Caco-2 (cell line): ENCODE data around the gene PTPN7. TPM values are rescaled to one million over a fixed set of nuclear protein-coding genes. Genes with fewer than 3 reads are reported as not detected.

Source experiments
- Bru-seq: library from RNA; stranded (reverse); fragments of 400-500 nt; gene quantifications from one replicate; lab custom pipeline; 2021; lab: Mats Ljungman, UMichigan
- BruChase-seq, 2 experiments: library from RNA; stranded (reverse); fragments of 400-500 nt; gene quantifications; one replicate each; lab custom pipeline; 2021; lab: Mats Ljungman, UMichigan
- BruUV-seq: library from RNA; stranded (reverse); fragments of 400-500 nt; replicated peaks from 2 replicates; lab custom pipeline; 2021; lab: Mats Ljungman, UMichigan
- CTCF ChIA-PET: fragments of 300-600 bp; sonication (Branson Sonifier 250); formaldehyde crosslinking; loops from one replicate; lab custom pipeline; 2022; ENCODE audit warnings: antibody characterized with exemption; lab: Charles Lee
- POLR2A ChIA-PET: fragments of 300-600 bp; sonication (Branson Sonifier 250); formaldehyde crosslinking; loops from one replicate; lab custom pipeline; 2022; ENCODE audit warnings: antibody characterized with exemption; lab: Charles Lee
- DNase-seq, 2 experiments: peaks; one replicate each; pipeline versions ENCODE4 v3.0.0 to v3.0.0-alpha.2; 2020 to 2022
- H3K27me3 ChIP-seq: replicated peaks from 2 replicates; pipeline ENCODE4 v1.6.0; 2011; ENCODE audit warnings: low read length; ENCODE audit not compliant: control insufficient read depth, insufficient read depth
- H3K36me3 ChIP-seq: 2 replicates; pipeline ENCODE4 v1.5.1; 2011; ENCODE audit warnings: low read length; ENCODE audit not compliant: control insufficient read depth, insufficient read depth
- H3K4me1 ChIP-seq: fragments of 250-450 bp; sonication (Bioruptor Pico); 2 replicates; pipeline ENCODE4 v1.5.1; 2020; ENCODE audit warnings: mild to moderate bottlenecking
- H3K4me3 ChIP-seq: 2 replicates; pipeline ENCODE4 v1.5.1; 2011; ENCODE audit warnings: low read depth, mild to moderate bottlenecking, control low read depth, low read length
- H3K9me3 ChIP-seq: fragments of 250-450 bp; sonication (Bioruptor Pico); 2 replicates; pipeline ENCODE4 v1.5.1; 2020; ENCODE audit warnings: mild to moderate bottlenecking, moderate library complexity
- H3K27ac Mint-ChIP-seq: one replicate; pipeline ENCODE4 v1.8.0; 2022; ENCODE audit warnings: mixed read lengths; ENCODE audit not compliant: unreplicated experiment
- H3K27me3 Mint-ChIP-seq: one replicate; pipeline ENCODE4 v1.8.0; 2022; ENCODE audit warnings: mixed read lengths; ENCODE audit not compliant: insufficient read depth, unreplicated experiment
- H3K36me3 Mint-ChIP-seq: one replicate; pipeline ENCODE4 v1.8.0; 2022; ENCODE audit warnings: mild to moderate bottlenecking, mixed read lengths; ENCODE audit not compliant: insufficient read depth, unreplicated experiment
- H3K4me1 Mint-ChIP-seq: one replicate; pipeline ENCODE4 v1.8.0; 2022; ENCODE audit warnings: low read depth, mixed read lengths; ENCODE audit not compliant: unreplicated experiment
- H3K4me3 Mint-ChIP-seq: one replicate; pipeline ENCODE4 v1.8.0; 2022; ENCODE audit warnings: mild to moderate bottlenecking, moderate library complexity, mixed read lengths; ENCODE audit not compliant: unreplicated experiment
- H3K9me3 Mint-ChIP-seq: one replicate; pipeline ENCODE4 v1.8.0; 2022; ENCODE audit warnings: mixed read lengths; ENCODE audit not compliant: unreplicated experiment
- intact Hi-C: fragments of 100-400 bp; cut with micrococcal nuclease; formaldehyde crosslinking; loops from one replicate; pipeline ENCODE4 v1.10.0; 2022; ENCODE audit not compliant: unreplicated experiment
- long read RNA-seq: library from polyadenylated mRNA; stranded (forward); transcript quantifications from one replicate; pipeline ENCODE4 v2.0.0, GENCODE V29; 2022
- total RNA-seq: library from RNA; stranded (reverse); gene quantifications from 2 replicates; pipeline ENCODE4 v1.2.3, GENCODE V29; 2022
- TF ChIP-seq, protein P1 (sequence below), 2 experiments: fragments of 200-600 bp in 1 of 2; IDR thresholded peaks; 1 replicate in 1 of 2; 2 replicates in 1 of 2; pipeline versions ENCODE4 v1.5.1 to v1.8.0; 2011 to 2022; ENCODE audit warnings: antibody characterized with exemption in 1 of 2, control low read depth in 1 of 2, inconsistent platforms in 1 of 2, low read depth in 1 of 2, low read length in 1 of 2, mild to moderate bottlenecking in 1 of 2, moderate library complexity in 1 of 2; ENCODE audit not compliant: insufficient read depth in 1 of 2, severe bottlenecking in 1 of 2, unreplicated experiment in 1 of 2

The PTPN7 gene
- total RNA-seq (not detected in 2 replicates), Bru-seq, nascent RNA (not detected), BruChase-seq, experiment 1, labeled RNA remaining after a 2-hour chase (not detected), BruChase-seq, experiment 2, labeled RNA remaining after a 6-hour chase (not detected)
- long read RNA-seq, partial matches to known transcripts = 0 of 5 reads
- long read RNA-seq, other reads (novel, unspliced or antisense) = 5 of 5 reads

DNA sequence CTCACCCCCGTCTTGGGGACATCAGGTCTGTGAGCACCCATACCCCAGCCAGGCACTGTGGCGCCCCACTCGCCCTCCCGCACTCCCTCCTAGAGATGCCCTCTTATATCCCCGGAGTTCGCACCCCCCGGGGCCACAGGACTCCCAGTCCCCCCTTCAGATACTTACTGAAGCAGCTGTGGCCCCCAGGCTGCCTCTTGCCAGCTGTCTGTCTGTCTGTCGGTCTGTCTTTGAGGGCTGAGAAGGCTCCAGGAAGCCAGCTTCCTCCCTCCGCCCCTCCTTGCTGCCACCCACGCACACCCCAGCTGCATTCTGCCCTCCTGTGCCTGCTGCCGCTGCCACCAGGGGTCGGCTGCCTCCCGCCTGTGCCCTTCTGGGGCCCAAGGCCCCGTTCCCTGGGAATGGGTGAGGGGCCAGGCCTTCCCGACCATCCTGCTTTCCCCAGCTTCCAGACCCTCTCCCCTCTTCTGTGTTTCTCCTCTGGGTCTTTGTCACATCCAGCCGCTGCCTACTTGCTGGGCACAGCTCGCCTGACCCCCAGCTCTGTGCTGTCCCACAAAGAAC lies at the start of gene PTPN7:
TSS of gene PTPN7 (minus strand) at position 226 of the 564 bp plus-strand sequence. CDS start 1,200 bp downstream, outside the sequence.
- H3K4me3 Mint-ChIP-seq = no peak within 1 kb of the TSS
- ChIA-PET CTCF (interaction anchor here (1.0 kb wide), 1 partner anchor 13 kb away, joined by 3 read pairs; no protein-coding TSS in a partner anchor), POLR2A (interaction anchor here (0.6 kb wide), 1 partner anchor 35 kb away, joined by 6 read pairs; no protein-coding TSS in a partner anchor)
- no peak for DNase-seq
- H3K9me3 Mint-ChIP-seq = no peaks in the 10 kb centered on the region
- H3K4me1 Mint-ChIP-seq = no peaks in the 10 kb centered on the region
- no TSS peak for BruUV-seq
- Histone ChIP-seq H3K27me3 (no peaks in the 10 kb centered on the region), H3K4me1 (peaks cover 7% of the 10 kb centered on the region; the same call in 1 of the 2 replicates), H3K36me3 (no peaks in the 10 kb centered on the region), H3K4me3 (no peak within 1 kb of the TSS), H3K9me3 (no peaks in the 10 kb centered on the region)
- intact Hi-C loops = no loop called here
- no peaks in the 10 kb centered on the region for H3K27me3 Mint-ChIP-seq
- H3K36me3 Mint-ChIP-seq = no peaks in the 10 kb centered on the region
- TF ChIP-seq, protein P1, sequence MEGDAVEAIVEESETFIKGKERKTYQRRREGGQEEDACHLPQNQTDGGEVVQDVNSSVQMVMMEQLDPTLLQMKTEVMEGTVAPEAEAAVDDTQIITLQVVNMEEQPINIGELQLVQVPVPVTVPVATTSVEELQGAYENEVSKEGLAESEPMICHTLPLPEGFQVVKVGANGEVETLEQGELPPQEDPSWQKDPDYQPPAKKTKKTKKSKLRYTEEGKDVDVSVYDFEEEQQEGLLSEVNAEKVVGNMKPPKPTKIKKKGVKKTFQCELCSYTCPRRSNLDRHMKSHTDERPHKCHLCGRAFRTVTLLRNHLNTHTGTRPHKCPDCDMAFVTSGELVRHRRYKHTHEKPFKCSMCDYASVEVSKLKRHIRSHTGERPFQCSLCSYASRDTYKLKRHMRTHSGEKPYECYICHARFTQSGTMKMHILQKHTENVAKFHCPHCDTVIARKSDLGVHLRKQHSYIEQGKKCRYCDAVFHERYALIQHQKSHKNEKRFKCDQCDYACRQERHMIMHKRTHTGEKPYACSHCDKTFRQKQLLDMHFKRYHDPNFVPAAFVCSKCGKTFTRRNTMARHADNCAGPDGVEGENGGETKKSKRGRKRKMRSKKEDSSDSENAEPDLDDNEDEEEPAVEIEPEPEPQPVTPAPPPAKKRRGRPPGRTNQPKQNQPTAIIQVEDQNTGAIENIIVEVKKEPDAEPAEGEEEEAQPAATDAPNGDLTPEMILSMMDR (IDR thresholded peaks at IDR 0.05; ENCODE audit: insufficient read depth in 1 of 2, low read depth in 1 of 2, low read length in 1 of 2, severe bottlenecking in 1 of 2, unreplicated experiment in 1 of 2) = no peak
- H3K27ac Mint-ChIP-seq = peak within 1 kb of the TSS; percentile 51

DNA sequence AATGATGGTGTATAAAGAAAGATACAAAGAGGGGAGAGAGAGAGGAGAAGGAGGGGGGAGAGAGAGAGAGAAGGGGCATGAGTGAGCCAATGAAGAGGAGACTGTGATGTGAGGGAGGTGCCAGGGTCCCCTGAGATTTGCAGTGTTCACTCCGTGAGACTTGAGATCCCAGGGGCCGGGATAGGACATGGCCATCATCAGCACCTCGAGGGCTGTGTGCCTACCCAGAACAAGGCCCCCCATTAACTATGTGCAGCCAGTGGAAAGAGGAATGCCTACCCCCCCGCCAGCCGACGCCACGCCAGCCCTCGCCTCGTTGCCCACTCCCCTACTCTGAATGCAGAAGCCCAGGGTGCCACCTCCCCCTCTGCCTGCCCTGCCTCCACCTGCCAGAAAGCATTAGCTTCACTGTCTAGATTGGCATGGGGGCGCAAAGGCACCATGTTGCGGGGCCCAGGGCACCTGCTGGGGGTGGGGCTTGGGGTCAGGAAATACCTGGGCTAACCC lies 48.0 kb upstream of the PTPN7 start:
- intact Hi-C loops = no loop called here
- no peaks in the 10 kb centered on the region for H3K9me3 Mint-ChIP-seq
- H3K27me3 ChIP-seq = no peaks in the 10 kb centered on the region
- no peak overlapping the region for H3K27ac Mint-ChIP-seq
- ChIA-PET CTCF (interaction anchor here (1.4 kb wide), 1 partner anchor 19 kb away, joined by 3 read pairs; no protein-coding TSS in a partner anchor), POLR2A (no interaction called here)
- no TSS peak for BruUV-seq
- TF ChIP-seq, protein P1 (IDR thresholded peaks at IDR 0.05; ENCODE audit: insufficient read depth in 1 of 2, low read depth in 1 of 2, low read length in 1 of 2, severe bottlenecking in 1 of 2, unreplicated experiment in 1 of 2) = no peak
- peaks cover 3% of the 10 kb centered on the region for H3K4me1 Mint-ChIP-seq
- no peaks in the 10 kb centered on the region for H3K4me1 ChIP-seq
- no peak overlapping the region for H3K4me3 Mint-ChIP-seq
- H3K36me3 Mint-ChIP-seq = no peaks in the 10 kb centered on the region
- no peaks in the 10 kb centered on the region for H3K9me3 ChIP-seq
- no peaks in the 10 kb centered on the region for H3K36me3 ChIP-seq
- H3K27me3 Mint-ChIP-seq = no peaks in the 10 kb centered on the region
- no peak for DNase-seq
- H3K4me3 ChIP-seq = no peak overlapping the region

DNA sequence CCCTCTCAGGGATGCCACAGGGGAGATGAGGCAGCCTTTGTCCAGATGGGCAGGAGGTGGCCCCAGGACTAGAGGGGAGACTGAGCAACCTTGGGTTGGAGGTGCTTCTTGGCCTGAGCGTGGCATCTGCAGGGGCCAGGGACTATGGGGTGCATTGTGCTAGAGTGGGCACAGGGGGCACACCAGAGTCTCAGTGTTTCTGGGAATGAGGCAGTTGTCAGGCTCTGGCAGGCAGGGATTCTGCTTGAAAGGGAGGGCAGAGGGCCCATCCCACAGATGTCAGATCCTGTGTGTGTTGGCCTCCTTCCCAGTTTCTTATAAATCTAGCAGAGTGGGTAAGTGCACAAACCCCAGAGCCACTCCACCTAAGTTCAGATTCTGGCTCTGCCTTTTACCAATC lies 46.9 kb upstream of the PTPN7 start:
- Mint-ChIP-seq H3K4me1 (no peaks in the 10 kb centered on the region), H3K4me3 (no peak overlapping the region), H3K27me3 (no peaks in the 10 kb centered on the region), H3K36me3 (no peaks in the 10 kb centered on the region), H3K27ac (no peak overlapping the region), H3K9me3 (no peaks in the 10 kb centered on the region)
- TF ChIP-seq, protein P1 (IDR thresholded peaks at IDR 0.05; ENCODE audit: insufficient read depth in 1 of 2, low read depth in 1 of 2, low read length in 1 of 2, severe bottlenecking in 1 of 2, unreplicated experiment in 1 of 2) = no peak
- Histone ChIP-seq H3K36me3 (no peaks in the 10 kb centered on the region), H3K4me3 (no peak overlapping the region), H3K4me1 (no peaks in the 10 kb centered on the region), H3K27me3 (no peaks in the 10 kb centered on the region), H3K9me3 (no peaks in the 10 kb centered on the region)
- no TSS peak for BruUV-seq
- CTCF ChIA-PET = no interaction called here
- DNase-seq = no peak
- POLR2A ChIA-PET = no interaction called here
- intact Hi-C loops = no loop called here
